ENCODE data around the gene LRIT1.
A peak's percentile ranks its signal among the peaks of the same experiment; 100 is the strongest.

The LRIT1 gene

DNA sequence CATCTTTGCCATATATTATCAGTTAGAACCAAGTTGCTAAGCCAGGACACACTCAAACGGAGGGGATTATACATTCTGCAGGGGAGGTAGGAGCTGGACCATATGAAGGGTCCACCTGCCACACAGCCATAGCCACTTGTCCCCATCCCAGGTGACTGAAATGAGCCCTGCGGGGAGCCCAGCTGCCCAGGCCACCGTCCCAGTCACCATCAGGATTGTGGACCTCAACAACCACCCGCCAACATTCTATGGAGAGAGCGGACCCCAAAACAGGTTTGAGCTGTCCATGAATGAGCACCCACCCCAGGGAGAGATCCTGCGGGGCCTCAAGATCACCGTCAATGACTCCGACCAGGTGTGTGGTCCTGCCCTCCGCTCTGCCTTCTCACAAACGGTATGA is 33.3 kb downstream of the LRIT1 start:
- Mint-ChIP-seq H3K4me3 (no peak overlapping the region), H3K9me3 (no peaks in the 10 kb centered on the region), H3K36me3 (no peaks in the 10 kb centered on the region), H3K27ac (no peak overlapping the region), H3K27me3 (peaks cover 32% of the 10 kb centered on the region), H3K4me1 (peaks cover 6% of the 10 kb centered on the region)
- no peak for ATAC-seq

DNA sequence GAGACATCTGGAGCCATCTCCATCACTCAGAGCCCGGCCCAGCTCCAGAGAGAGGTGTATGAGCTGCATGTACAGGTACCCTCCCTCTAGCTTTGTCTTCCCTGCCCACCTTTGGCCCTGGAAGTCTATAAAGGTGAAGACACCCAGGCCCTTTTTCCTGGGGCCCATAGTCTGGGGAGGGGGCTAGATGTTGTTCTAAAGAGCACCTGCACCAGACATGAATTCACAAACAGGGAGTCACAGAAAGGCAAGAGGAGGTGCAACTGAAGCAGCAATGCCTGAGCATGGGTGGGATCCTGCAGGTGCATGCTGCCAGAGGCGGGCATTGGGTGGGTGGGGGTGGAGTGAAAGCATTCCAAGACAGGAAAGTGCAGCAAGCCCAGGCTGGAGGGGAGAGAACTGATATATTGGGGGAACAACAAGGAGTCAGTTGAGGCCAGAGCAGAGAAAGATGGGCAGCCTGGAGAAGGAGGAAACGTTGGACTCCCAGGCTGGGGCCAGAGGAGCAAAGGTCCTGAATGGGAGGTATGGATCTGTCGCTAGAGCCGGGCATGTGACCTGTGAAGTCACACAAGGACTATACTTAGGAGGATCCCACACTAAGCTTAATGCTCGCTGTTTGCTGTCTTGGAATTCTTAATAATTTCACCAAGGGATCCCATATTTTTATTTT is 35.4 kb downstream of the LRIT1 start:
- Mint-ChIP-seq H3K36me3 (no peaks in the 10 kb centered on the region), H3K27me3 (peaks cover 22% of the 10 kb centered on the region), H3K4me3 (no peak overlapping the region), H3K27ac (no peak overlapping the region), H3K9me3 (no peaks in the 10 kb centered on the region), H3K4me1 (peaks cover 6% of the 10 kb centered on the region)
- no peak for ATAC-seq

DNA sequence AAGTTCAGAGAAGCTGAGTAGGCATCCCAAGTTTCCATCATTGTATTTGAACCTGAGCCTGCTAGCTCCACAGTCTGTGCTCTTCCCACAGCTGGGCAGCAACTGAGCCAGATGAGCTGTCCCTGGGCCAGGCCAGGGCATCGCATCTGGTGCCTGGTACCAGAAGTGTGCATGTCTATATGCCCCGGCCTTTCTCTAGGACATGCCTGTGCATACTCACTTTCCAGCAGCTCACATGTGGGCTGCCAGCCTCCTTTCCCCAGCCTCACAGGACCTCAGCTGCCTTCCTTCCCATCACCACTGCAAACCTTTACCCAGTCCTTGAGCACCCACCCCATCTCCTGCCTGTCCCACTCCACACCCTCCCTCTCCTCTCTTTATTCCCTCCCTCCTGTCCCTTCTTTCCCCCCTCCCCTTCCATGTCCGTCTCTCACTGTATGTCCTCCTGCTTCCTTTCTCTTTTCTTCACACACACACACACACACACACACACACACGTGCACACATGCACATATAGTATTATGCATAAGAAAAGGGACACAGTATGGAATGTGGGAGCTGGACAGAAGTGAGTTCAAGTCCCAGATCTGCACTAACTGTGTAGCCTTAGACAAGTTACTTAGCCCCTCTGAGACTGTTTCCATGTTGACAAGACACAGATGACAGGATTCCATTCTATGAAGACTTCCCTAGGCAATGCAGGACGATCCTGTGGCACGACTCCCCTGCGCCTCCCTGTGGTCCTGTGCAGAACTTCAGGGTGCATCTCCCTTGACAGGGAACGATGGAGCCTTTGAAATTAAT is 36.1 kb downstream of the LRIT1 start:
- H3K4me1 Mint-ChIP-seq = peaks cover 6% of the 10 kb centered on the region
- H3K27me3 Mint-ChIP-seq = peaks cover 22% of the 10 kb centered on the region
- peak; percentile 68 for ATAC-seq
- no peaks in the 10 kb centered on the region for H3K36me3 Mint-ChIP-seq
- no peak overlapping the region for H3K27ac Mint-ChIP-seq
- H3K4me3 Mint-ChIP-seq = no peak overlapping the region
- no peaks in the 10 kb centered on the region for H3K9me3 Mint-ChIP-seq

DNA sequence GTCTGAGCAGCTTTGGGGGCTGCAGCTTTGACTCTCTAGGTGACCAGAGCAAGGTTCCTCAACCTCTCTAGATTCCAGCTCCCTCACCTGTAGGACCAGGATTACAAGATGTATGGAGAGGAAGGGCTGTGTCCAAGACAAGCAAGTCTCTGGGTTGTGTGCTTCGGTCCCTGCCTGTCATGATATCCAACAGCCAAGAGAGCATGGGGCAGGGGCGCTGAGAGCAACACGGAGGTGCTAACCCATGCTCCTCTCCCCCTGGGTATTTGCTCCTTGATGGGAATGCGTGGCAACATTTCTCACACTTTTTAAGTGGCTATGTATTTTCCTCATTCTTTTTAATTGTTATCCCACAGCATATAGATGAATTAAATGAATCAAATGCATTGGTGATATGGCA is 36.7 kb downstream of the LRIT1 start:
- Mint-ChIP-seq H3K9me3 (no peaks in the 10 kb centered on the region), H3K4me3 (no peak overlapping the region), H3K27me3 (peaks cover 22% of the 10 kb centered on the region), H3K27ac (no peak overlapping the region), H3K4me1 (peaks cover 6% of the 10 kb centered on the region), H3K36me3 (no peaks in the 10 kb centered on the region)
- no peak for ATAC-seq

DNA sequence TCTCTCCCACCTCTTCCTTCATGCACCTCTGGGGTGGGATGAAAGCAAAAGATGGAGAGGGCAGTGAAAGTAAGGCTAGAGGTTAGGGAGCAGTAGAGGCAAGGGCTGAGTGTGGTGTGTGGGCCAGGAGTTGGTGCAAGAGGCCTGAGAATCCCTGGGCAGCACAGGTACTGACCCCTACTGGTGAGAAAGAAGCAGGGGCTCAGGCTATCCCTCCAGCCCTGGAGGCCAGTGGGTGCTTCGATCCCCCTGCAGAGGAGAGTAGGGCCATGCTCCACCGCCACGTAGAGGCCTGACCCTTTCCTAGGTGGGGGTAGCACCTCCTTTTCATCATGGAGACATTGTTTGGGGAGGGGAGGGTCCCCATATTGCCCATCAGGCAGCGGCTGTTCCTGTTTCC is 37.2 kb downstream of the LRIT1 start:
- Mint-ChIP-seq H3K9me3 (no peaks in the 10 kb centered on the region), H3K4me1 (peaks cover 6% of the 10 kb centered on the region), H3K27ac (no peak overlapping the region), H3K27me3 (peaks cover 22% of the 10 kb centered on the region), H3K36me3 (no peaks in the 10 kb centered on the region), H3K4me3 (no peak overlapping the region)
- peak; percentile 44 for ATAC-seq

DNA sequence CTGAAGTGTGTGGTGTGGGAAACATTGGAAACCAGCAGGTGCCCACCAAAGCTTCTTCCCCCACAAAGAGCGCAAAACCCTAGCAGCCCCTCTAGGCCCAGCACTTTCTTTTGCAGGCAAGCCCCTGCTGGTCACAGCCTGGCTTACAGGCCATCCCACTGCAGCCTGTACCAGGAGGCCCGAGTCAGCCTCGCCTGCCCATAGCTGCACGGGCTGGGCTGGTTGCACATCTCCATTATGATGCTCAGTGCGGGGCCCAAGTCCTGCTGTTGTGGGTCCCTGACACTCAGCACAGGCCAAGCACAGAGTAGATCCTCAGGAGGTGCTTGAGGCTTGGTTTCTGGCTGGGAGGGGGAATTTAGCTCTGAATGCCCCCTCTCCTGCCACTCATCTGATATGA is 39.0 kb downstream of the LRIT1 start:
- Mint-ChIP-seq H3K4me3 (no peak overlapping the region), H3K4me1 (peaks cover 6% of the 10 kb centered on the region), H3K9me3 (no peaks in the 10 kb centered on the region), H3K27me3 (peaks cover 20% of the 10 kb centered on the region), H3K27ac (no peak overlapping the region), H3K36me3 (no peaks in the 10 kb centered on the region)
- ATAC-seq = no peak

DNA sequence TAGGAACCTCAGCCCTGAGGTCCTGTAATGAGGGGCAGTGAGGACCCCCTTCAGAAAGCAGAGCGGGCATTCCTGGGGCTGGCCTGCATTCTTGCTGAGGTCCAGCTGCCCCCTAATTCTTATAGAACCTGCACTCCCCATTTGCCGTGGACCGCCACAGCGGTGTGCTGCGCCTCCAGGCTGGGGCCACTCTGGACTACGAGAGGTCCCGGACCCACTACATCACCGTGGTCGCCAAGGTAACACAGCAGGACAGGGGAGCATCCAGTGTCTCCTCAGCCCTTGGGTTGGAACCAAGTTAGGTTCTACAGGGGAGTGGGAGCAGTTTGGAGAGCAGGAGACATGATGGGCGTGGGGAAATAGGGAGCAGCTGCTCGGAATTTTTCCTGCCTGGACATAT is 39.7 kb downstream of the LRIT1 start:
- H3K9me3 Mint-ChIP-seq = no peaks in the 10 kb centered on the region
- no peak overlapping the region for H3K4me3 Mint-ChIP-seq

DNA sequence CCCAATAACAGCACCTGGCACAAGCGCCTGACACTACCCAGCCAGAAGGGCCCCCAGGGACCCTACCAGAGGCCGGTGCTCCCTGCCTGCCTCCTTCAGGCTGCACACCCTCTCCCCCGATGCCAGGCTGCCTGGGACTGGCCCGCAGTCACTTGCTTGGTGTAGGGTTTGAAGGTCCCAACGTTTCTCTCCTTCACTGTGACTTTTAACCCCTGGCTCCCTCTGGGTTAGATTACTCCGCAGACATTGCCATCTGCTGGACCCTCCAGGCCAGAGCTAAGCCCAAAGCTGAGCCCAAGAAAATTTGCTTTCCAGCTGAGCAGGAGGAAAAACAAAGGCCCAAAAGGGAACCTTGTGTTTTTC is 40.1 kb downstream of the LRIT1 start:
- no peak overlapping the region for H3K4me3 Mint-ChIP-seq
- no peaks in the 10 kb centered on the region for H3K9me3 Mint-ChIP-seq
- H3K27me3 Mint-ChIP-seq = peaks cover 21% of the 10 kb centered on the region
- H3K4me1 Mint-ChIP-seq = peaks cover 6% of the 10 kb centered on the region
- no peak for ATAC-seq
- H3K36me3 Mint-ChIP-seq = no peaks in the 10 kb centered on the region
- no peak overlapping the region for H3K27ac Mint-ChIP-seq

More for the DNA sequence above, 39.7 kb downstream of the LRIT1 start:
- peaks cover 6% of the 10 kb centered on the region for H3K4me1 Mint-ChIP-seq
- no peak overlapping the region for H3K27ac Mint-ChIP-seq
- H3K27me3 Mint-ChIP-seq = peaks cover 20% of the 10 kb centered on the region
- no peaks in the 10 kb centered on the region for H3K36me3 Mint-ChIP-seq
- ATAC-seq = no peak

DNA sequence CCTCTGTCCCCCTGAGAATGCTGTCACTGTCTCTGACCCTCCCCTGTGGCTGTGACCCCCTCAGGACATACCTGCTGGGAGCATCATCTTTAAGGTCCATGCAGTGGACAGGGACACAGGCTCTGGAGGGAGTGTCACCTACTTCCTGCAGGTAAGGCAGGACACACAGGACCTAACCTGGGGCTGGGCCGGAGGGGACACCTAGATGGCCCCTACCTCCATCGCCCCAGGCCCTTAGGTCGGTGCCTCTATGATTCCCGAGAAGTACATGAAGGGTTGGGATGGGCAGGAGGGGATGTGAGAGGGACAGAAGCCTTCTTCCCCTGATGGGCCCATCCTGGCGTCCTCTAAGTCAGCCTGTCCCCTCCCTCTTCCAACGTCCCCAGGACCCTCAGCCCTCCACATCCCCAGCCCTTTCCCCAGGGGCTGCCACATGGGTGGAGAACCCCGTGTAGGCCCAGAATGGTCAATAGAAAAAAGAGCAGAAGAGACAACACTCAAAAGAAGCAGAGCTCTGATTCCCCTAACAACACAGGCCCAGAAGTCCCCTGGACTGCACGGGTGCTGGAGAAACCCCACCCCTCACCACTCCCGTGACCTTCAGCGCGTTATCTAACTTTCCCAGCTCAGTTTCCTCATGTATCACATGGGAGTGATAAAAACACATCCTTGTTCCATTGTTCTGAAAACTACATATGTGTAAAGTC is 40.7 kb downstream of the LRIT1 start:
- Mint-ChIP-seq H3K27me3 (peaks cover 22% of the 10 kb centered on the region), H3K27ac (no peak overlapping the region), H3K9me3 (no peaks in the 10 kb centered on the region), H3K4me1 (peaks cover 4% of the 10 kb centered on the region), H3K36me3 (no peaks in the 10 kb centered on the region), H3K4me3 (no peak overlapping the region)
- ATAC-seq = no peak

DNA sequence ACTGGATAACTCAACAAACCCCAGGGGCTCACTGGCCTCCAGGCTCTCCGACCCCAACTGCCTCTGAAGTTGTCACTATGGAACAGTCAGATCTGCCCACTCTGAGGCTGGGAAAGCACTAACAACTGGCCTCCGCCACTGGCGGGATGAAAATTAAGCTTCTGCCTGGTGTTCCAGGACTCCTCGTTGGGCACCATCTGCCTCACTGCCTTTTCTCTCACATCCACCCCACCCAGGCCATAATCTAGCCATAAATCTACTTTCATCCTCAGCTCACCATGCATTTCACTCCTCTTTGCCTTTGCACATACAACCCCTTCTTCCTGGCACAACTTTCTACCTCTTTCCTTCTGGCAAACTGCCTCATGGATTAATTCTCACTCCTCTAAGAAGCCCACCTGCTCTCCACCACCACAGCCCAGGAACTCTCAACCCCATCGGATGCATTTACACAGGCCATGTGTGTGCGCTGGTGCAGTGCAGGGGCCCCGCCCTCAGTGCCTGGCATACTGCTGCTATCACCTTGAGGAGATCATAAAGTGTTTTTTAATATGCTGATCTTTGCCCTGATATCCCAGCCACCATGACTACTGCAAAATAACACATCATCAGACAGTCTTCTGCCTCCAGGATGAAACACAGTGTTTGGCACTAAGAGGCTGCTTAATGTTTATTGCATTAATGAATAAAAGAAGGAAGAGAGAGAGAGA is 43.0 kb downstream of the LRIT1 start:
- Mint-ChIP-seq H3K27me3 (peaks cover 31% of the 10 kb centered on the region), H3K27ac (no peak overlapping the region), H3K9me3 (no peaks in the 10 kb centered on the region), H3K4me1 (no peaks in the 10 kb centered on the region), H3K4me3 (no peak overlapping the region), H3K36me3 (no peaks in the 10 kb centered on the region)
- ATAC-seq = no peak

DNA sequence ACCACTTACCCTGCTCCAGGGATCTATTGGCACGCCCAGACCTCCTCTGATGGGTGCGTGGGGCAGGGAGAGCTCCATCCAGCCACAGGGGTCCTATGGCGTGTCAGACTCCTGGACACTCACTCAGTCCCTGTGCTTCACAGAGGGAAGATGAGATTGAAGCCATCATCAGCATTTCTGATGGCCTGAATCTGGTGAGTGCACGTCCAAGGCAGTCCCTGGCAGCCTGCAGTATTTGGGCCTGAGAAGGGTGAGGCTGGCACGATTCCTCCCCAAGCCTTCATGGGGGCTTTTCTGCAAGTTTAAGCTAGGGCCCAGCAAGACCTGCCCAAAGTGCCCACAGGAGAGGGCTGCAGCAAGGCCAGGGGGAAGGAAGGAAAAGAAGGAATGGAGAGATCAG is 43.7 kb downstream of the LRIT1 start:
- H3K4me3 Mint-ChIP-seq = no peak overlapping the region
- no peaks in the 10 kb centered on the region for H3K9me3 Mint-ChIP-seq
- H3K4me1 Mint-ChIP-seq = no peaks in the 10 kb centered on the region
- peaks cover 34% of the 10 kb centered on the region for H3K27me3 Mint-ChIP-seq
- no peak overlapping the region for H3K27ac Mint-ChIP-seq
- H3K36me3 Mint-ChIP-seq = no peaks in the 10 kb centered on the region
- no peak for ATAC-seq

DNA sequence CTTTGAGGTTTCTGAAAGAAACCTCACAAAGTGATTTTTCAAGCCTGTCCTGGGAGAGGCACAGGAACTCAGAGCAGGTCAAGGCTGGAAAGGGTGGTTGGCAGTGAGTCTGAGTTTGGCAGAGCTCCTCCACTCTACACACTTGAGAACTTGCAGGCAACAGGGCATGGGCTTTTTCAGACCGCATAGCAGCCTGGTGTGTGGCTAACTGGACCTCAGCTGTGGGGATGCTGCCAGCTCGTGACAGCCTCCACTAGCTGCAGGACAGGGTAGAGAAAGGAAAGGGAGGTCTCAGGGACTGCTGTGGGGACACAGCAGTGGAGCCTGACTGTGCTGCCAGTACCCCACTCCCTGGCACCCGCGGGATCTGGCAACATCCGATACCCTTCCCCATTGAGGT is 44.4 kb downstream of the LRIT1 start:
- no peaks in the 10 kb centered on the region for H3K4me1 Mint-ChIP-seq
- H3K4me3 Mint-ChIP-seq = no peak overlapping the region
- H3K27ac Mint-ChIP-seq = no peak overlapping the region
- ATAC-seq = no peak
- no peaks in the 10 kb centered on the region for H3K9me3 Mint-ChIP-seq
- H3K27me3 Mint-ChIP-seq = peaks cover 41% of the 10 kb centered on the region
- no peaks in the 10 kb centered on the region for H3K36me3 Mint-ChIP-seq

DNA sequence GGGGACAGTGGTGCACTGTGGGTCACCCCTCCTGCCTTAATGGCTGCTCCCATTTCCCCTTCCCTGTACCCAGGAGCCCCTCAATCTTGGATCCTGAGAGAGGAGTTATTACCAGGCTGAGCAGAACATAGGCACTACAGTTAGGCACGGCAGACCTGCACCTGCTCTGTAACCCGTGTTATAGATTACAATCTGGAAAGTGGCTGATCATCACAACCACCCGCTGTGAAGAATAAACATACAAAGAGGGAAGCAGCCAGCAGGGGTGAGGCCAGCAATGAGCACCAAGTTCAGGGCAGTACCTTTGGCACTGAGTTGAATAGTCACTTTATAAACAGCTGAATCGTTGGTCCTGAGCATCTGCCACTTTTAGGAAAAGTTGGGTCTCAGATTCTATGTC is 45.3 kb downstream of the LRIT1 start:
- Mint-ChIP-seq H3K9me3 (no peaks in the 10 kb centered on the region), H3K36me3 (no peaks in the 10 kb centered on the region), H3K4me1 (no peaks in the 10 kb centered on the region), H3K27ac (no peak overlapping the region), H3K27me3 (peaks cover 50% of the 10 kb centered on the region), H3K4me3 (no peak overlapping the region)
- ATAC-seq = no peak

DNA sequence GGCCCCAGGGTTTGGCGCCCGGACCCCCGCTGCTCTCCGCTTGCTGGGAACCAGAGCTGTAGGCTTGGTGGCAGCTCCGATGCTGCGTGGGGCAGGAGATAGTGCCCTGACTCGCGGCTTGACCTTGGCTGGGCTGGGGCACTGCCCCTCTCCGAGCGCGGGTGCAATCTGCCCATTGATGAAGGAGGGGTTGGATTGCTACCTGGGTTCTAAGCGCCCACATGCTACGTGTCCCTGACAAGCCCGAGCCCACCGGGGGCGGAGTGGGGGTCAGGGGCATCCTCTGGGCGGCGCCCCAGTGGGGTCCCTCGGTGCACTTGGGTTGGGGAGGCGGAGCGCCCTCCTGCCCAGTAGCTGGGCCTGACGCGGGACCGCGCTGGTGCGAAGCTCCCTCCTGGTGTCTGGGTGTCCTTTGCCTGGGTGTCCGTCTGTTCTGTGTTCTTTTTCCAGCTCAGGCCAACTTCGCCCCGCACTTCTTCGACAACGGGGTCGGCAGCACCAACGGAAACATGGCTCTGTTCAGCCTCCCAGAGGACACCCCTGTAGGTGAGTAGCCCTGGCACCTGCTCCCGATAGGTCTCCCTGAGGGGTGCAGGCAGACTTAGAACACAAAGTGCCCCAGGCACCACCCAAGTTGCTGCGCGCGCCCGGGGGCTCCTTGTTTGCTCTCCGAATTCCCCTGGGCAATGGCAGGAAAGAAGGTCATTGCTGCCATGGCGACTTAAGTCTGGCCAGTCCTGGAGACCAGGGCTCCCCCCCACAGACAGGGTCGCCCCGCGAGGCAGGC is 46.1 kb downstream of the LRIT1 start:
- Mint-ChIP-seq H3K4me1 (no peaks in the 10 kb centered on the region), H3K9me3 (no peaks in the 10 kb centered on the region), H3K27ac (no peak overlapping the region), H3K36me3 (no peaks in the 10 kb centered on the region), H3K27me3 (peaks cover 54% of the 10 kb centered on the region), H3K4me3 (peak overlapping the region; percentile 62)
- no peak for ATAC-seq

All from stimulated activated memory B cell treated with anti-CD40 and anti-IgM and Interleukin-4, amounts not matched to agents 10 μg/mL and 1 μg/mL and 100 μg/mL, for 72 hours (primary cell).